Breast epithelium (tissue), 4 donors: ENCODE data around the gene NFIC. TPM values are rescaled to one million over a fixed set of nuclear protein-coding genes. Genes with fewer than 3 reads are reported as not detected.
"Not testable (repeated sequence)": the region's sequence is repeated elsewhere in the genome, so short reads cannot be mapped to it uniquely, and the experiment has no call there.

Experiments
- DNase-seq, 2 donors: peaks; one replicate each; pipeline ENCODE4 v3.0.0-alpha.2; 2019; ENCODE audit warnings: low spot score in 2 of 2
- H3K27ac ChIP-seq, 2 donors: fragments of 200-600 bp; sonication (generic) in 1 of 2; one replicate each; pipeline ENCODE4 v1.5.1; 2016 to 2019; ENCODE audit warnings: mild to moderate bottlenecking in 1 of 2
- H3K27me3 ChIP-seq, 2 donors: fragments of 200-600 bp; sonication (generic) in 1 of 2; one replicate each; pipeline versions ENCODE4 v1.5.1 to v1.6.0; 2017 to 2019; ENCODE audit warnings: control low read depth in 1 of 2, mild to moderate bottlenecking in 1 of 2
- H3K36me3 ChIP-seq: fragments of 200-600 bp; one replicate; pipeline ENCODE4 v1.5.1; 2019
- H3K4me1 ChIP-seq, 2 donors: fragments of 200-600 bp; sonication (generic); one replicate each; pipeline ENCODE4 v1.5.1; 2016 to 2019; ENCODE audit warnings: control low read depth in 1 of 2
- H3K4me3 ChIP-seq, 3 donors: fragments of 200-600 bp; sonication (generic); 1 replicate in 2 of 3; 2 replicates in 1 of 3; pipeline ENCODE4 v1.5.1; 2016 to 2019; ENCODE audit warnings: mild to moderate bottlenecking in 3 of 3, moderate library complexity in 2 of 3
- H3K9me3 ChIP-seq, 2 donors: fragments of 200-600 bp; sonication (generic) in 1 of 2; one replicate each; pipeline ENCODE4 v1.5.1; 2016 to 2019; ENCODE audit warnings: control low read depth in 1 of 2
- CTCF ChIP-seq, 3 donors: fragments of 450-650 bp; IDR thresholded peaks; one replicate each; pipeline ENCODE4 v1.5.1; 2016 to 2017; ENCODE audit warnings: antibody characterized with exemption in 3 of 3, mild to moderate bottlenecking in 3 of 3, moderate library complexity in 3 of 3
- POLR2A ChIP-seq: fragments of 450-650 bp; IDR thresholded peaks from one replicate; pipeline ENCODE4 v1.6.1; 2016; ENCODE audit warnings: antibody characterized with exemption, mild to moderate bottlenecking, moderate library complexity
- POLR2AphosphoS5 ChIP-seq, 3 donors: sonication (generic); formaldehyde crosslinking; IDR thresholded peaks; one replicate each; pipeline ENCODE4 v1.6.1; 2017; ENCODE audit warnings: antibody characterized with exemption in 3 of 3
- intact Hi-C: fragments of 100-400 bp; cut with DNase I; formaldehyde crosslinking; loops from one replicate; pipeline ENCODE4 v1.15.1; 2023; ENCODE audit warnings: low total_unique reads
- total RNA-seq, 3 donors: library from RNA; depleted of rRNA; stranded (reverse); fragments of >200 nt; gene quantifications; one replicate each; pipeline ENCODE4 v1.1.0, GENCODE V29; 2016

Gene NFIC
- total RNA-seq, 3 donors from 2014 or later: 48.9 to 97.8 (median 73.1) TPM

GRCh38 chr19:3396881-3397265 lies 30.5 kb downstream of the NFIC start:
- H3K27me3 ChIP-seq: no peaks in the 10 kb centered on the region
- peak overlapping the region; percentile 90 to 100 for H3K27ac ChIP-seq
- no peaks in the 10 kb centered on the region for H3K36me3 ChIP-seq
- peak overlapping the region in 2 of 3 donors; percentile 42 to 57 for H3K4me3 ChIP-seq
- intact Hi-C loops: no loop called here
- H3K4me1 ChIP-seq: peaks cover 0 to 11% of the 10 kb centered on the region in 2 donors
- DNase-seq: no peak
- TF ChIP-seq POLR2AphosphoS5 (IDR thresholded peaks at IDR 0.05): no peak
- no peak for TF ChIP-seq CTCF (IDR thresholded peaks at IDR 0.05)
- TF ChIP-seq POLR2A: no peak
- H3K9me3 ChIP-seq: no peaks in the 10 kb centered on the region

- no peaks in the 10 kb centered on the region for H3K36me3 ChIP-seq
- H3K4me1 ChIP-seq: peaks cover 0 to 11% of the 10 kb centered on the region in 2 donors
- DNase-seq: peak in 1 of 2 donors; percentile 59
- TF ChIP-seq CTCF (IDR thresholded peaks at IDR 0.05) (no peak), POLR2AphosphoS5 (IDR thresholded peaks at IDR 0.05) (peak in 1 of 3 donors; percentile 19)
- peak overlapping the region in 2 of 3 donors; percentile 42 to 57 for H3K4me3 ChIP-seq
- H3K27me3 ChIP-seq: no peaks in the 10 kb centered on the region
- peak overlapping the region; percentile 90 to 100 for H3K27ac ChIP-seq
- no peaks in the 10 kb centered on the region for H3K9me3 ChIP-seq
- intact Hi-C loops: no loop called here
These were observed 31.1 kb downstream of the NFIC start for GRCh38 chr19:3397266-3398022.

DNA sequence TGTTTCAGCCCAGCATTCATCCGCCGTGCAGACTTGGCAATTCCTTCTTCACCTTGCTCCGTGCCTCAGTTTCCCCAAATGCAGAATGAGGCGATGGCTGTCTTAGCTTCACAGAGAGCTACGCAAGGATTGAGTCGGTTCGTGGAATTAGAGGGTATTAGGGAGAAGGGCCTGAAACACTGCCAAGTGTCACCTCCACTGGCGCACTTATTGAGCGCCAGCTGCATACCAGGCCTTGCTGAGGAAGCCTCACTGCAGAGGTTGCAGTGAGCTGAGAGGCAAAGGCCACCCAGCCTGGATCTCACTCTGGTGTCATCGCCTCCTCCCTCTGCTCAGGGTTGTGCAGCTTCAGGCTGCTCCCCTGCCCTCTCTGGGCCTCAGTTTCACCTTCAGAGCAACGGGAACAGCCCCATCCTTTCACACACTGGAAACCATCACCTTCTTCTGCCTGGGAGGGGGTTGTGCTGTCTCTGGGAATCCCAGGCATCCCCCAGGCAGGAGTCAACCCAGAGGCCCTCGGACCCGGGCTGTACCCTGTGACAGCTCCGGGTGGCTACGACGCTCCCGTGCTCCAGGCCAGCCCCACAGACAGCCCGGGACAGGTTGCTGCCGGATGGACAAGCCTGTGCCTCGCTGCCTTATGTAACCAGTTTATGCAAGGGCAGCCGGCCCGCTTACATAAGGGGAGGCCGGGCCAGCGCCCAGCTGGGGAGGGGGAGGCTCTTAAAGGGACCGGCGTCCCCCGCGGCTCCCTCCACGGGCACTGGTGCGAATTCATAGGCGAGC lies 31.9 kb downstream of the NFIC start:
- H3K27ac ChIP-seq: peak overlapping the region; percentile 90 to 100
- intact Hi-C loops: no loop called here
- H3K36me3 ChIP-seq: no peaks in the 10 kb centered on the region
- no peaks in the 10 kb centered on the region for H3K27me3 ChIP-seq
- peak; percentile 66 to 81 for DNase-seq
- TF ChIP-seq CTCF (IDR thresholded peaks at IDR 0.05) (no peak), POLR2AphosphoS5 (IDR thresholded peaks at IDR 0.05) (peak; percentile 59 to 72 (median 72))
- H3K4me3 ChIP-seq: peak overlapping the region; percentile 5 to 57 (median 42)
- H3K4me1 ChIP-seq: peaks cover 0 to 11% of the 10 kb centered on the region in 2 donors
- no peaks in the 10 kb centered on the region for H3K9me3 ChIP-seq

- no peaks in the 10 kb centered on the region for H3K27me3 ChIP-seq
- intact Hi-C loops: no loop called here
- H3K4me3 ChIP-seq: peak overlapping the region; percentile 5 to 57 (median 42)
- no peak for DNase-seq
- no peaks in the 10 kb centered on the region for H3K9me3 ChIP-seq
- peaks cover 0 to 11% of the 10 kb centered on the region in 2 donors for H3K4me1 ChIP-seq
- no peaks in the 10 kb centered on the region for H3K36me3 ChIP-seq
- H3K27ac ChIP-seq: peak overlapping the region; percentile 90 to 100
- TF ChIP-seq POLR2AphosphoS5 (IDR thresholded peaks at IDR 0.05): no peak
- TF ChIP-seq CTCF (IDR thresholded peaks at IDR 0.05): no peak
- no peak for TF ChIP-seq POLR2A
These were observed 32.5 kb downstream of the NFIC start for GRCh38 chr19:3398900-3399278.

- H3K9me3 ChIP-seq, H3K36me3 ChIP-seq, H3K27me3 ChIP-seq, DNase-seq, intact Hi-C loops: not testable (repeated sequence)
- peak overlapping the region in 1 of 3 donors; percentile 57 for H3K4me3 ChIP-seq
- peaks cover 0 to 11% of the 10 kb centered on the region in 2 donors for H3K4me1 ChIP-seq
- H3K27ac ChIP-seq: peak overlapping the region; percentile 90 to 100
These were observed 32.9 kb downstream of the NFIC start for GRCh38 chr19:3399311-3399710.
